BJ (cell line): ENCODE results near the gene AGR2. TPM values are rescaled to one million over a fixed set of nuclear protein-coding genes. Genes with fewer than 3 reads are reported as not detected.

ENCODE experiments used
- CTCF ChIA-PET: fragments of 350-600 bp; formaldehyde crosslinking; extraction: SDS; loops from one replicate; lab custom pipeline; 2021; ENCODE audit warnings: antibody characterized with exemption, inconsistent platforms; lab: Yijun Ruan, JAX
- POLR2A ChIA-PET: fragments of 300-600 bp; sonication (Branson Sonifier 250); formaldehyde crosslinking; extraction: SDS; loops from one replicate; lab custom pipeline; 2021; ENCODE audit warnings: antibody characterized with exemption; lab: Charles Lee
- DNase-seq: peaks from one replicate; pipeline ENCODE4 v3.0.0-alpha.2; 2011; ENCODE audit warnings: low read depth
- H3K27me3 ChIP-seq: 2 replicates; pipeline ENCODE4 v1.6.0; 2011; ENCODE audit warnings: low read length; ENCODE audit not compliant: control insufficient read depth, insufficient read depth
- H3K36me3 ChIP-seq: 2 replicates; pipeline ENCODE4 v1.5.1; 2011; ENCODE audit warnings: low read length; ENCODE audit not compliant: control insufficient read depth, insufficient read depth
- H3K4me3 ChIP-seq: 2 replicates; pipeline ENCODE4 v1.5.1; 2011; ENCODE audit warnings: low read depth, mild to moderate bottlenecking, control low read depth, low read length
- polyA plus RNA-seq: library from polyadenylated mRNA; depleted of rRNA; stranded (reverse); fragments of >200 nt; gene quantifications from 2 replicates; pipeline ENCODE4 v1.2.3, GENCODE V29; 2011
- TF ChIP-seq, protein P1 (sequence below): IDR thresholded peaks from 2 replicates; pipeline ENCODE4 v1.5.1; 2011; ENCODE audit warnings: low read depth, mild to moderate bottlenecking, control low read depth, inconsistent platforms, low read length, moderate library complexity; ENCODE audit not compliant: insufficient read depth

Gene AGR2
- polyA plus RNA-seq, 1 experiment: not detected

DNA sequence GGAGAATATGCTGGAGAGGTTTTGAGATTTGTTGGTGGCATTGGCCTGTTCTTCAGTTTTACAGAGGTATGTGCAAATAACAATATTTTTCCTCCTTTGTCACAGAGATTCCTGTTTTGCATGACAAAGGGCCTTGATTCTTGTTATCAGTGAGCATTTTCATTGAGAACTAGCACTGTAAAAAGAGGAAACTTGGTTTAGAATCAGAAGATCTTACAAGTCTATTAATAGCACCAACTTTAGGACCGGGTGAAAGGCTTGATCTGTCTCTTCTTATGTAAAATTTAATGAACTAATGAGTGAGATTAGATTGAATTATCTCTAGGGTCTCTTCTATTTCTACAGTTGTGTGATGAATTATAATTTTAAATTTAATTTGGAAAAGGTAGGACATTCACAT is 25.7 kb downstream of the AGR2 start:
- TF ChIP-seq, protein P1, sequence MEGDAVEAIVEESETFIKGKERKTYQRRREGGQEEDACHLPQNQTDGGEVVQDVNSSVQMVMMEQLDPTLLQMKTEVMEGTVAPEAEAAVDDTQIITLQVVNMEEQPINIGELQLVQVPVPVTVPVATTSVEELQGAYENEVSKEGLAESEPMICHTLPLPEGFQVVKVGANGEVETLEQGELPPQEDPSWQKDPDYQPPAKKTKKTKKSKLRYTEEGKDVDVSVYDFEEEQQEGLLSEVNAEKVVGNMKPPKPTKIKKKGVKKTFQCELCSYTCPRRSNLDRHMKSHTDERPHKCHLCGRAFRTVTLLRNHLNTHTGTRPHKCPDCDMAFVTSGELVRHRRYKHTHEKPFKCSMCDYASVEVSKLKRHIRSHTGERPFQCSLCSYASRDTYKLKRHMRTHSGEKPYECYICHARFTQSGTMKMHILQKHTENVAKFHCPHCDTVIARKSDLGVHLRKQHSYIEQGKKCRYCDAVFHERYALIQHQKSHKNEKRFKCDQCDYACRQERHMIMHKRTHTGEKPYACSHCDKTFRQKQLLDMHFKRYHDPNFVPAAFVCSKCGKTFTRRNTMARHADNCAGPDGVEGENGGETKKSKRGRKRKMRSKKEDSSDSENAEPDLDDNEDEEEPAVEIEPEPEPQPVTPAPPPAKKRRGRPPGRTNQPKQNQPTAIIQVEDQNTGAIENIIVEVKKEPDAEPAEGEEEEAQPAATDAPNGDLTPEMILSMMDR: no peak
- Histone ChIP-seq H3K4me3 (no peak overlapping the region), H3K36me3 (no peaks in the 10 kb centered on the region), H3K27me3 (no peaks in the 10 kb centered on the region)
- no peak for DNase-seq
- ChIA-PET POLR2A (no interaction called here), CTCF (interaction anchor here (1.1 kb wide), 1 partner anchor 23 kb away, joined by 3 read pairs; no protein-coding TSS in a partner anchor)

DNA sequence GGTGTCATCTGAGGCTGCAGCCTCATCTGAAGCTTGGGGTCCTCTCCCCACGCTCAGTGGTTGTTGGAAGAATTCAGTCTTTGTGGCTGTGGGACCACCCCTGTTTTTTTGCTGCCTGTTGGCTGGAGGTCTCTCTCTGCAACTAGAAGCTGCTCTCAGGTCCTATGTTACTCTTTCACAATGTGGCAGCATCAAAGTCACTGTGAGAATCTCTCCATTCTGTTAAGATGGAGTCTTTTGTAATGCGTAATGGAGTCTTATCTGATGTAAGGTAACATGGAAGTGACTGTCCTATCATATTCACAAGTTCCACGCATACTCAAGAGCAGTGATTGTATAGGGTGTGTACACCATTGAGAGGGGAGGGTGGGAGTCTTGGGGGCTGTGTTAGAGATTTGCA is 26.3 kb downstream of the AGR2 start:
- CTCF ChIA-PET: interaction anchor here (1.1 kb wide), 1 partner anchor 22 kb away, joined by 3 read pairs; no protein-coding TSS in a partner anchor
- POLR2A ChIA-PET: no interaction called here
- TF ChIP-seq, protein P1: no peak
- no peak for DNase-seq
- no peaks in the 10 kb centered on the region for H3K27me3 ChIP-seq
- H3K36me3 ChIP-seq: no peaks in the 10 kb centered on the region
- H3K4me3 ChIP-seq: no peak overlapping the region

DNA sequence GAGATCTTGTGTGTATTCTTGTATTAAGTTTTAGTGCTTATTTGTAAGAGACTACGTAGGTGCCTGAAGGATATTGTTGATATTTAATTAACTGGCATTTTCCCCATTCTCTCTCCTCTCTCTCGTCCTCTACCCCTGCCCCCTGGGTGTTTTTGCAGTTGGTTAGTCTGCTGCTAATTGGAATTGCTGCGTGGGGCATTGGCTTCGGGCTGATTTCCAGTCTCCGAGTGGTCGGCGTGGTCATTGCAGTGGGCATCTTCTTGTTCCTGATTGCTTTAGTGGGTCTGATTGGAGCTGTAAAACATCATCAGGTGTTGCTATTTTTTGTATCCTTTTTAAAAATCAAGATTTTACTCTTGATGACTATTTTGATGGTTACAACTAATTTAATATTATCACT is 28.7 kb downstream of the AGR2 start:
- DNase-seq: no peak
- H3K36me3 ChIP-seq: no peaks in the 10 kb centered on the region
- H3K4me3 ChIP-seq: no peak overlapping the region
- H3K27me3 ChIP-seq: no peaks in the 10 kb centered on the region
- TF ChIP-seq, protein P1: no peak
- ChIA-PET CTCF (no interaction called here), POLR2A (no interaction called here)

DNA sequence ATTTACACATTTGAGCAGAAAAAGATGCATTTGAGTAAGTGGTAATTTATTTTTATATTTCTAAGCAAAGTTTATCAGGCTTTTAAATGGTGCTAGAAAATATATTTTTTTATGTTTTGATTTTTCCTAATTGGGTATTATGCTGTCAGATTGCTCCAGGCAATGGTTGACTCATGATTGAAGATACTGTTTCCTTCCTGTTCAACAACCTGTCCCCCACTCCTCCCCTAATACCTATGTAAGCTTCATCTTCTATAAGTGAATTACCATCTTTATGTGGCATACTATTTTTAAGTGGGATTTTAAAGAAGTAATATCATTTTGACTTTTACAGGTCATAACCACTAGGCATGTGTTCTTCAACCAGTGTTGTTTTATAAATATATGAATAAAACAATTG is 29.8 kb downstream of the AGR2 start:
- CTCF ChIA-PET: interaction anchor here (0.7 kb wide), 1 partner anchor 12 kb away, joined by 3 read pairs; no protein-coding TSS in a partner anchor
- Histone ChIP-seq H3K27me3 (no peaks in the 10 kb centered on the region), H3K36me3 (no peaks in the 10 kb centered on the region), H3K4me3 (no peak overlapping the region)
- TF ChIP-seq, protein P1: no peak
- no peak for DNase-seq
- POLR2A ChIA-PET: no interaction called here

DNA sequence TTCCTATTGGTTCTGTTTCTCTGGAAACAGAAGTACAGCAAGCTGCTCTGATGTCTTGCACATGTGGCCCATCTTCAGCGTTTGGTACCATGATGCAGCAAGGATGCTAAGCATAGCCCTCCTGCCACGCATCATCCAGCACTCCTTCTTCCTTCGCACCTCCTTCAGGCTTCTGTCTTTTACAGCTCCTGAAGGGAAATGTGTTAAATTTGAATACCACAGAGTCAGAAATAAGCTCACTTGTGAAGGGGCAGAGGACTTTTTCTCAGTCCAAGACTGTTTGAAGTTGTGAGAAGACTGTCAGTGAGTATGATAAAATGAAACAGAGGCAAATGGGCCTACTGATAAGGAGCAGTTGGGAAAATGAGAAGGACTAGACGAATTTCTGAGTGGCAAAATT is 30.5 kb downstream of the AGR2 start:
- TF ChIP-seq, protein P1: no peak
- no peaks in the 10 kb centered on the region for H3K36me3 ChIP-seq
- ChIA-PET CTCF (no interaction called here), POLR2A (no interaction called here)
- no peak for DNase-seq
- H3K27me3 ChIP-seq: no peaks in the 10 kb centered on the region
- no peak overlapping the region for H3K4me3 ChIP-seq
